HepG2 (cell line): Measurements from ENCODE around the gene CSNK1D. TPM values are rescaled to one million over a fixed set of nuclear protein-coding genes. Genes with fewer than 3 reads are reported as not detected.

Experiments
- CCDC6 ChIP-seq: sonication (generic); formaldehyde crosslinking; IDR thresholded peaks from 2 replicates; pipeline ENCODE4 v1.8.1; 2022; ENCODE audit warnings: mild to moderate bottlenecking, missing genetic modification reagents, moderate library complexity
- EEA1 ChIP-seq: sonication (generic); formaldehyde crosslinking; IDR thresholded peaks from 2 replicates; pipeline ENCODE4 v1.5.1; 2020; ENCODE audit warnings: mild to moderate bottlenecking, missing genetic modification reagents, borderline replicate concordance
- ERF ChIP-seq: IDR thresholded peaks from 2 replicates; pipeline ENCODE4 v1.6.1; 2018; ENCODE audit warnings: missing biosample characterization, missing genetic modification reagents
- GABPB1 ChIP-seq: IDR thresholded peaks from 2 replicates; pipeline ENCODE4 v1.6.1; 2016; ENCODE audit warnings: mild to moderate bottlenecking, missing genetic modification reagents, moderate library complexity, missing compliant biosample characterization
- HNRNPUL1 ChIP-seq: fragments of 200-400 bp; formaldehyde crosslinking; IDR thresholded peaks from 2 replicates; pipeline ENCODE4 v1.6.1; 2017; ENCODE audit warnings: low read depth, mild to moderate bottlenecking, low read length, moderate library complexity
- IRF2 ChIP-seq: IDR thresholded peaks from 2 replicates; pipeline ENCODE4 v1.6.1; 2018; ENCODE audit warnings: missing genetic modification reagents, missing compliant biosample characterization
- MXD4 ChIP-seq: IDR thresholded peaks from 2 replicates; pipeline ENCODE4 v1.6.1; 2016; ENCODE audit warnings: mild to moderate bottlenecking, missing biosample characterization, missing genetic modification reagents
- NR1H2 ChIP-seq: sonication (generic); formaldehyde crosslinking; IDR thresholded peaks from 2 replicates; pipeline ENCODE4 v1.8.1; 2022; ENCODE audit warnings: low read depth, missing genetic modification reagents, borderline replicate concordance
- SCMH1 ChIP-seq: sonication (generic); formaldehyde crosslinking; IDR thresholded peaks from 2 replicates; pipeline ENCODE4 v1.9.0; 2021; ENCODE audit warnings: missing genetic modification reagents, mild to moderate bottlenecking, borderline replicate concordance
- SOX13 ChIP-seq, 3 experiments: fragments of 450-650 bp in 1 of 3; sonication (generic) in 1 of 3; formaldehyde crosslinking in 1 of 3; IDR thresholded peaks in 2 of 3; conservative IDR thresholded peaks in 1 of 3; 2 replicates each; pipeline versions ENCODE4 v1.5.0 to v1.6.1; 2016 to 2020; ENCODE audit warnings: antibody characterized with exemption in 1 of 3, mild to moderate bottlenecking in 1 of 3, missing compliant biosample characterization in 1 of 3, missing genetic modification reagents in 1 of 3, moderate library complexity in 1 of 3
- ZMYM3 ChIP-seq: sonication (generic); formaldehyde crosslinking; IDR thresholded peaks from 2 replicates; pipeline ENCODE4 v1.5.1; 2020; ENCODE audit warnings: mild to moderate bottlenecking, missing genetic modification reagents
- ZNF296 ChIP-seq: sonication (generic); formaldehyde crosslinking; conservative IDR thresholded peaks from 2 replicates; pipeline ENCODE4 v1.5.0; 2020; ENCODE audit warnings: mild to moderate bottlenecking, missing genetic modification reagents
- ZNF567 ChIP-seq: sonication (generic); formaldehyde crosslinking; IDR thresholded peaks from 2 replicates; pipeline ENCODE4 v1.8.1; 2023; ENCODE audit warnings: mild to moderate bottlenecking, missing genetic modification reagents, borderline replicate concordance
- ZNF749 ChIP-seq: sonication (generic); formaldehyde crosslinking; IDR thresholded peaks from 2 replicates; pipeline ENCODE4 v1.8.0; 2022; ENCODE audit warnings: mild to moderate bottlenecking, missing genetic modification reagents, moderate library complexity, borderline replicate concordance
- ZNF777 ChIP-seq: sonication (generic); formaldehyde crosslinking; IDR thresholded peaks from 2 replicates; pipeline ENCODE4 v1.4.0; 2020; ENCODE audit warnings: missing genetic modification reagents
- ZSCAN12 ChIP-seq: sonication (generic); formaldehyde crosslinking; IDR thresholded peaks from 2 replicates; pipeline ENCODE4 v1.9.0; 2021; ENCODE audit warnings: mild to moderate bottlenecking, missing genetic modification reagents
- polyA plus RNA-seq, 8 experiments: library from polyadenylated mRNA; depleted of rRNA in 3 of 8; stranded (reverse) in 7 of 8; unstranded in 1 of 8; fragments of >200 nt; fragmentation: Illumina TruSeq in 4 of 8; extraction: Trizol in 4 of 8; gene quantifications; 2 replicates each; pipeline versions ENCODE4 v1.2.1 to v1.2.3, GENCODE V29; 2011 to 2016; ENCODE audit warnings: low read depth in 4 of 8, missing spikeins in 1 of 8, mixed read lengths in 1 of 8; ENCODE audit not compliant: insufficient read depth in 1 of 8
- total RNA-seq, 5 experiments: library from RNA; depleted of rRNA; stranded (reverse); fragments of >200 nt; fragmentation: Illumina TruSeq; extraction: Trizol; gene quantifications; 2 replicates each; pipeline ENCODE4 v1.2.3, GENCODE V29; 2016; ENCODE audit warnings: low read depth in 1 of 5
- TF ChIP-seq, protein P1 (sequence below): sonication (generic); formaldehyde crosslinking; IDR thresholded peaks from 2 replicates; pipeline ENCODE4 v1.5.0; 2020; ENCODE audit warnings: mild to moderate bottlenecking, missing genetic modification reagents, borderline replicate concordance
- TF ChIP-seq, protein P2 (sequence below): IDR thresholded peaks from 2 replicates; pipeline ENCODE4 v1.6.1; 2016; ENCODE audit warnings: missing compliant biosample characterization, missing genetic modification reagents, borderline replicate concordance
- TF ChIP-seq, protein P3 (sequence below): sonication (generic); formaldehyde crosslinking; IDR thresholded peaks from 2 replicates; pipeline ENCODE4 v1.4.0; 2020; ENCODE audit warnings: missing genetic modification reagents, borderline replicate concordance
- TF ChIP-seq, protein P4 (sequence below): sonication (generic); formaldehyde crosslinking; IDR thresholded peaks from 2 replicates; pipeline ENCODE4 v1.4.0; 2020; ENCODE audit warnings: mild to moderate bottlenecking, missing genetic modification reagents
- TF ChIP-seq, protein P5 (sequence below): IDR thresholded peaks from 2 replicates; pipeline ENCODE4 v1.6.1; 2016; ENCODE audit warnings: low read depth, borderline replicate concordance
- TF ChIP-seq, protein P6 (sequence below): sonication (generic); formaldehyde crosslinking; IDR thresholded peaks from 2 replicates; pipeline ENCODE4 v1.9.0; 2021; ENCODE audit warnings: missing genetic modification reagents, borderline replicate concordance

Gene CSNK1D
- total and polyA plus RNA-seq, 2 of the 13 experiments (the other 11 are each of a cell fraction or from before 2014, with no cell fraction given) = 31.5 to 128 TPM

DNA sequence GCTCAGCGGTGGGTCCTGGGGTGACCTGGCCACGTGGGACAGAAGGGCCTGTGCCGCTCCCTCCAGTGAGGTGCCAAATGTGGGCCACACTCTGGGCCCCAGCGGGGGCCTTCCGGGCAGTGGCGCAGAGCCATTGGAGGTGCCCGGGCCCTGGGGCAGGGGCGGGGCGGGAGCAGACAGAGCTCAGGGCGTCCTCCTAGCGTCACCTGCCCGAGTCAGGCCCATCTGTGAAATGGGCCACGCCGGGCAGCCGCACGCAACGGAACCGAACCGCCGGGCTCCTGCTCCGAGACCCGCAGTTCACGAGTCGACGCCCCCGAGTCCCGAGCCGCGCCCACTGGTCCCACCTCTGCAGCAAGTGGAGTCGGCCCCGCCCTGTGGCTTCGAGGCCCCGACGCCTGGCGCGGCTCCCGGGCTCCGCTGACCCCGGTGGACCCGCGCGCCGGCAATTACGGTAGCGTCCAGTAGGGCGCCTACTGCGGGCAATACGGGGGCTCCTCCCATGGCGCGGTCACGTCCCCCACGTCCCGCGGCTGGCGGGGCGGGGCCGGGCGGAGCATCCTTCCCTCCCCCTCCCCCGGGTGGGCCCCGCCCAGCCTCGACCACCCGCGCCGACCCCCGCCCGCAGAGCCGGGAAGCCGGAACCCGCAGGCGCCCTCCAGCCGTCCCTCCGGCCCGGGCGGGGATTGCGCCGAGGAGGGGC, 42.7 kb downstream of the CSNK1D start (continued):
- peak; percentile 73 for TF ChIP-seq ZNF749
- TF ChIP-seq MXD4 (CRISPR knock-in tag) = peak; percentile 77
- TF ChIP-seq IRF2 (CRISPR knock-in tag) = peak; percentile 89; the same call in 1 of the 2 replicates
- TF ChIP-seq SCMH1 (CRISPR knock-in tag) = no peak
- peak; percentile 95 for TF ChIP-seq ZNF777 (CRISPR knock-in tag)
- TF ChIP-seq CCDC6 (CRISPR knock-in tag) = peak; percentile 99
- no peak for TF ChIP-seq SOX13 (IDR thresholded peaks at IDR 0.05)
- TF ChIP-seq SOX13 (CRISPR knock-in tag; conservative IDR thresholded peaks at IDR 0.05 in 1 of 2, IDR thresholded peaks at IDR 0.05 in 1 of 2) = peak in 1 of 2 experiments; percentile 61; a peak in 1 of 4 replicates
- TF ChIP-seq, protein P1, sequence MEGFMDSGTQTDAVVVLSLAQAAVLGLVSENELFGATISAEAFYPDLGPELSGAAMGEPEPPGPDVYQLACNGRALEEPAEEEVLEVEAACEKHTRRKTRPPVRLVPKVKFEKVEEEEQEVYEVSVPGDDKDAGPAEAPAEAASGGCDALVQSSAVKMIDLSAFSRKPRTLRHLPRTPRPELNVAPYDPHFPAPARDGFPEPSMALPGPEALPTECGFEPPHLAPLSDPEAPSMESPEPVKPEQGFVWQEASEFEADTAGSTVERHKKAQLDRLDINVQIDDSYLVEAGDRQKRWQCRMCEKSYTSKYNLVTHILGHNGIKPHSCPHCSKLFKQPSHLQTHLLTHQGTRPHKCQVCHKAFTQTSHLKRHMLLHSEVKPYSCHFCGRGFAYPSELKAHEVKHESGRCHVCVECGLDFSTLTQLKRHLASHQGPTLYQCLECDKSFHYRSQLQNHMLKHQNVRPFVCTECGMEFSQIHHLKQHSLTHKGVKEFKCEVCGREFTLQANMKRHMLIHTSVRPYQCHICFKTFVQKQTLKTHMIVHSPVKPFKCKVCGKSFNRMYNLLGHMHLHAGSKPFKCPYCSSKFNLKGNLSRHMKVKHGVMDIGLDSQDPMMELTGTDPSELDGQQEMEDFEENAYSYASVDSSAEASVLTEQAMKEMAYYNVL (CRISPR knock-in tag) = peak; percentile 88
- TF ChIP-seq, protein P2, sequence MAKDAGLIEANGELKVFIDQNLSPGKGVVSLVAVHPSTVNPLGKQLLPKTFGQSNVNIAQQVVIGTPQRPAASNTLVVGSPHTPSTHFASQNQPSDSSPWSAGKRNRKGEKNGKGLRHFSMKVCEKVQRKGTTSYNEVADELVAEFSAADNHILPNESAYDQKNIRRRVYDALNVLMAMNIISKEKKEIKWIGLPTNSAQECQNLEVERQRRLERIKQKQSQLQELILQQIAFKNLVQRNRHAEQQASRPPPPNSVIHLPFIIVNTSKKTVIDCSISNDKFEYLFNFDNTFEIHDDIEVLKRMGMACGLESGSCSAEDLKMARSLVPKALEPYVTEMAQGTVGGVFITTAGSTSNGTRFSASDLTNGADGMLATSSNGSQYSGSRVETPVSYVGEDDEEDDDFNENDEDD = peak; percentile 88
- TF ChIP-seq HNRNPUL1 = peak; percentile 41; the same call in 1 of the 2 replicates
- TF ChIP-seq EEA1 (CRISPR knock-in tag) = peak; percentile 94
- TF ChIP-seq, protein P3, sequence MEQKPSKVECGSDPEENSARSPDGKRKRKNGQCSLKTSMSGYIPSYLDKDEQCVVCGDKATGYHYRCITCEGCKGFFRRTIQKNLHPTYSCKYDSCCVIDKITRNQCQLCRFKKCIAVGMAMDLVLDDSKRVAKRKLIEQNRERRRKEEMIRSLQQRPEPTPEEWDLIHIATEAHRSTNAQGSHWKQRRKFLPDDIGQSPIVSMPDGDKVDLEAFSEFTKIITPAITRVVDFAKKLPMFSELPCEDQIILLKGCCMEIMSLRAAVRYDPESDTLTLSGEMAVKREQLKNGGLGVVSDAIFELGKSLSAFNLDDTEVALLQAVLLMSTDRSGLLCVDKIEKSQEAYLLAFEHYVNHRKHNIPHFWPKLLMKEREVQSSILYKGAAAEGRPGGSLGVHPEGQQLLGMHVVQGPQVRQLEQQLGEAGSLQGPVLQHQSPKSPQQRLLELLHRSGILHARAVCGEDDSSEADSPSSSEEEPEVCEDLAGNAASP (CRISPR knock-in tag) = peak; percentile 91
- TF ChIP-seq, protein P4, sequence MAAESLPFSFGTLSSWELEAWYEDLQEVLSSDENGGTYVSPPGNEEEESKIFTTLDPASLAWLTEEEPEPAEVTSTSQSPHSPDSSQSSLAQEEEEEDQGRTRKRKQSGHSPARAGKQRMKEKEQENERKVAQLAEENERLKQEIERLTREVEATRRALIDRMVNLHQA (CRISPR knock-in tag) = no peak
- TF ChIP-seq ZNF296 (CRISPR knock-in tag) = peak; percentile 90
- TF ChIP-seq, protein P5, sequence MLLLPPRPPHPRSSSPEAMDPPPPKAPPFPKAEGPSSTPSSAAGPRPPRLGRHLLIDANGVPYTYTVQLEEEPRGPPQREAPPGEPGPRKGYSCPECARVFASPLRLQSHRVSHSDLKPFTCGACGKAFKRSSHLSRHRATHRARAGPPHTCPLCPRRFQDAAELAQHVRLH = peak; percentile 99
- TF ChIP-seq ZMYM3 = peak; percentile 45; the same call in 1 of the 2 replicates
- peak; percentile 77 for TF ChIP-seq GABPB1 (CRISPR knock-in tag)
- peak; percentile 94 for TF ChIP-seq ERF (CRISPR knock-in tag)
- TF ChIP-seq NR1H2 (CRISPR knock-in tag) = peak; percentile 84; the same call in 1 of the 2 replicates
- peak; percentile 99 for TF ChIP-seq ZSCAN12 (CRISPR knock-in tag)
- TF ChIP-seq ZNF567 (CRISPR knock-in tag) = peak; percentile 73; the same call in 1 of the 2 replicates
- TF ChIP-seq, protein P6, sequence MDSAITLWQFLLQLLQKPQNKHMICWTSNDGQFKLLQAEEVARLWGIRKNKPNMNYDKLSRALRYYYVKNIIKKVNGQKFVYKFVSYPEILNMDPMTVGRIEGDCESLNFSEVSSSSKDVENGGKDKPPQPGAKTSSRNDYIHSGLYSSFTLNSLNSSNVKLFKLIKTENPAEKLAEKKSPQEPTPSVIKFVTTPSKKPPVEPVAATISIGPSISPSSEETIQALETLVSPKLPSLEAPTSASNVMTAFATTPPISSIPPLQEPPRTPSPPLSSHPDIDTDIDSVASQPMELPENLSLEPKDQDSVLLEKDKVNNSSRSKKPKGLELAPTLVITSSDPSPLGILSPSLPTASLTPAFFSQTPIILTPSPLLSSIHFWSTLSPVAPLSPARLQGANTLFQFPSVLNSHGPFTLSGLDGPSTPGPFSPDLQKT (CRISPR knock-in tag) = peak; percentile 33; the same call in 1 of the 2 replicates
